ENCODE results near the gene TENM4.
"Not testable (repeated sequence)": the region's sequence is repeated elsewhere in the genome, so short reads cannot be mapped to it uniquely, and the experiment has no call there.

The TENM4 gene

DNA sequence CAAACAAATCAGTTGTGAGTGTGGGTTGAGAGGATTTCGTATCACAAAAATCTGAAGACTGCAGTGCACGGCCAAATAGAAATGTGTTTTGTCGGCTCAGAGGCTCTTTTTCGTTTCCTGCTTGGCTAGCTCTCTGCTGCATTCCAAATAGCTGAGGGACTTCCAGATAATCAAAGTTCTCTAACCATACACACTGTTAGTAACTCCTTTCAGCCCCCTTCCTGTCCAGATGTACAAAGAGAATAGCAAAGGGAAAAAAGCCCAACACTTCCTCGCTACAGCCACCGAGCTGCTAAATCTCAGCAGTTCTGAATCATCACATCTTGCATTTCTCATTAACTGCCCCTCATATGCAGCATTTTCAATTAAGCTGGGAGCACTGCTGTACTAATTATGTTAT is 203.1 kb downstream of the TENM4 start:
- DNase-seq (ENCODE audit: low read depth): peak; percentile 82
- H3K4me3 ChIP-seq (ENCODE audit: low read depth, low read length): no peak overlapping the region

DNA sequence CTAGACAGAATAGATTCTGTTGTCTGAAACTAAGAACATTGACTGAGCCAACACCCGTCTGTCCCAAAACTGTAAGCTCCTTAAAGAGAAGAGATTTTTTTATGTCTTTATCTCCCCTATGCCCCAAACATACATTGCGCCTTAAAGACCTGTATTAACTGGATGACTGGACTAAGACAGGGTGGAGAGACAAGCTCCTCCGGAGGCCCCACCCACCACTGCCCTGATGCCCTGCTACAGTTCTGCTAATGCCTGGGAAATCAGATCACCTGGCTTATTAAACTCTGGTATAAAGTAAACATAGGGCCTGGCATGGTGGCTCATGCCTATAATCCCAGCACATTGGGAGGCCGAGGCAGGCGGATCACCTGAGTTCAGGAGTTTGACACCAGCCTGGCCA is 203.7 kb downstream of the TENM4 start:
- H3K4me3 ChIP-seq (ENCODE audit: low read depth, low read length): no peak overlapping the region
- no peak for DNase-seq (ENCODE audit: low read depth)

DNA sequence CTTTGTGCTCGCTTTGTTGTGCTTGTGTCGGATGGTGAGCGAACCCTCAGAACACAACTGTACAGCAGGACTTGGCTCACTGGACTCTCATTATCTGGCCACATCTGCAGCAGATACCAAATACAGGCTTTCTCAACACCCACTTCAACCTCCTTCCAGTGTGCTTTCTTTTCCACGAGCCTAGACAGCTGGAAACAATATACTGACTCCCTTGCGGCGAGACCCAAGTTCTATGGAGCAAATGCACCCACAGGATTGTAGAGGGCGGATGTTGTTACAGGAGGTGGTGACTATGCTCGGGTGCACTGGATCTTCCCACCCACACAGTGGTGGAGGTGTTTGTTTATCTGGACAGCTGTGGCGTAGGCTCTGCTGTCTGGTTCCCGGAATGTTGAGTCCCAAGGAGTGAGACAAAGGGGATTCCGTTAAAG is 204.3 kb downstream of the TENM4 start:
- DNase-seq (ENCODE audit: low read depth): peak; percentile 97
- no peak overlapping the region for H3K4me3 ChIP-seq (ENCODE audit: low read depth, low read length)

DNA sequence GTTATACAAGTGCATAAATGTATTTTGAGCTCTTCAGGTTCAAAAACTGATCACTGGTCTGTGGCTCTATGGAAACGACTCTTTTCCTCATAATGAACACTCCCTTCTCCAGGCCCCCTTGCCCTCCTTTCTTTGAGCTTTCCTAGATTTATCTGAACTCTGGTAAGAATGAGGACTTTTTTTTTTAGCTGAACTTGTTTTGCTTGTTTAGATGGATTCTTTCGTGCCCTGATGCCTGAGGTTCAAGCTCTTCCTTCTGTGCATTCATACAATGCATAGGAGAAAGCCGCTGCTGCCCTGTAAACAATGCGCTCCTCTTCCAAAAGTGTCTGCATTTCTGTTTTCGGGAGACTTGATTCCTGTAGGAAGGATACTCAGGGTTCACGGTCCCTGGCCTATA is 205.1 kb downstream of the TENM4 start:
- no peak overlapping the region for H3K4me3 ChIP-seq (ENCODE audit: low read depth, low read length)
- no peak for DNase-seq (ENCODE audit: low read depth)

DNA sequence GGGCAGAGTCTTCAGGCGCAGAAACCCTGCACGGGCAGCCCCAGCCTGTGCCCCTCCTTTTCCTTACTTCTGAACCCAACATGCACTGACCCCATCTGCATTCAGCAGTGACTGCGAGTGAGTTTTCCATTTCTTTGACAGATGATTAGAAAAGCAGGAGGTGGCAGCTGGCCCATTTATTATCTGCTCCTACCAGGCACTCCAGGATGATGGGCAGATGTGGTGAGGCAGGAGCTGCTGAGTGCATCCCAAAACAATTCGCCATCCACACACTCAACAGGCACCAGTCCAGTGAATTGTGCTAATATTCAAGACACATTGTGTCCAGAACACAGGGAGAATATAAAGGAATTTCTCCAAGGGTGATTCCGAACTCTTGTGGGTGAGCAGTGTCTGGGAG is 208.5 kb downstream of the TENM4 start:
- H3K4me3 ChIP-seq (ENCODE audit: low read depth, low read length): no peak overlapping the region
- DNase-seq (ENCODE audit: low read depth): no peak

DNA sequence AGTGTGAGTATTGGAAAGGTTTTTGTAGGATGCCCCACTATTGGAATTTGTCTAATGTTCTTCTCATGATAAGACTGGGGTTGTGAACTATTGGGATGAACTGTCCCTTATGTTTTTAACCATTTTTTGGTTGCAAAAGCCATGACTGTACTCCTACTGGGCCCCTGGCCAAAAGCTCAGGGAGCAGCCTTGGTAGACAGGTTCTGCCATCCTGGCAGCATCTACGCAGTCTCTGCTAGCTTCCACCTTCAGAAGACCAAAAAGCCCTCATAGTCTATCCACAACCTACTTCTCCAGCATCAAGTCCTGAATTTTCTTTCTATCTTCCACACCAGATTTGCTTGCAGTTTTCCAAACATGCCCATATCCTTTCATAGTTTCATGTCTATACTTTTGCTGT is 211.8 kb downstream of the TENM4 start:
- no peak for DNase-seq (ENCODE audit: low read depth)
- no peak overlapping the region for H3K4me3 ChIP-seq (ENCODE audit: low read depth, low read length)

DNA sequence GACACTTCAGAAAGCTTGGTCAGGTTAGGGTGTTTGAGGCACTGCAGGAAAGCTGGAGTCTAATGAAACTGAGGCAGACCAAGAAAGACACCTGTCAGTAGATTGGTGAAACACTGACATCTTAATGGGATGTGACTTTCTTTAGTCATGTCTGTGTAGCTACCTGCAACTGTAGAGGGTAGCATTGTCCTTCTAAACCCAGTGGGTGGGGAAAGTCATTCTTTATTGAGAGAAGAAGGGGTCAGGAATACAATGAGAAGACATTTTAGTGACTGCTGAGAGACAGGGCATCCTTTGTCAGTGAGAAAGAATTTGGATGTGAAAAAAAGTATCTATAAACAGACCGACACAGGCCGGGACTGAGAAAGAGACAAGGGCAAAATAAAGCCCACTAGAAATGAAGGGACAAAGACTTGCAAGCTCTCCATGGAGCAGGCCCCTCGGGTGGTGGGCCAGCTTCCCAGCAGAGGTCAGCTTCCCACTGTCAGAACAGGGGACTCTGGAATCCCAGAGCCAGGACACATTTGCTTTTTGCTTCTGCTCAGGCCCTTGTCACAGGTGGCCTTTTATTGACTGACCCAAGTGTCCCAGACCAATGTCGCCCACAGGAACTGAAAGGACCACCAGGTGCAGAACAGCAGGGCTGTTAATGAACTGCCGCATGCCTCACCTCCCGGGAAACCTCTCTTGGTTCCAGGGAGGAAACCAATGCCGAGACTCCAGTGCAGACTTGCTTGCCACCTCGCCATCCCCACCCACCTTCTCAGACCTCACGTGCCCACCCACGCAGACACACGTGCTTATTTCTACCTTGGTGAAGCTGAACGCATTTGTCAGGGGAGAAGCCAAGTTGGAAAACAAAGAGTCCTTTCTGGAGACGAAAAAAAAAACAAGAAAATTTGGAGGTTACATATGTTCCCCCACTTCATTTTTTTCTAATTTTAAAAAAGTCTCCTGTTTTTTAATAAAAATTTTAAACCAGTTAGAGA is 212.8 kb downstream of the TENM4 start:
- no peak overlapping the region for H3K4me3 ChIP-seq (ENCODE audit: low read depth, low read length)
- no peak for DNase-seq (ENCODE audit: low read depth)

DNA sequence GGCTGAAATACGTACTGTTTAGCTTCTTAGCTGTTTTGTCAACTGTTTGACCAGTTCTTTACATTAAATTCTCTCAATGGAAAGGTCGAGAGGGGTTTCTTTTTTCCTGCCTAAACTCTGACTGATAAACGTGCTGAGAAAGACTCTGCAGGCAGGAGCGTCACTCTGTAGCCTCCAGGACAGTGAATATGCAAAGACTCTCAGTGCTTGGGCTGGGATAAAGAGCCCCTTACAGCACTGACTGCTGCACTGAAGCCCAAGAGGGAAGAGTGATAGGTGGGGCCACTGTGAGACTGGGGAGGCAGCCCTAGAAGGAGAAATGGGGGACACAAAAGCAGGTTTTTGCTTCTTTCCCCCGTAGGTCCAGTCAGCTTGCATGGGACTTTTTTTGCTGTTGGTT is 213.5 kb downstream of the TENM4 start:
- DNase-seq (ENCODE audit: low read depth): no peak
- H3K4me3 ChIP-seq (ENCODE audit: low read depth, low read length): no peak overlapping the region

DNA sequence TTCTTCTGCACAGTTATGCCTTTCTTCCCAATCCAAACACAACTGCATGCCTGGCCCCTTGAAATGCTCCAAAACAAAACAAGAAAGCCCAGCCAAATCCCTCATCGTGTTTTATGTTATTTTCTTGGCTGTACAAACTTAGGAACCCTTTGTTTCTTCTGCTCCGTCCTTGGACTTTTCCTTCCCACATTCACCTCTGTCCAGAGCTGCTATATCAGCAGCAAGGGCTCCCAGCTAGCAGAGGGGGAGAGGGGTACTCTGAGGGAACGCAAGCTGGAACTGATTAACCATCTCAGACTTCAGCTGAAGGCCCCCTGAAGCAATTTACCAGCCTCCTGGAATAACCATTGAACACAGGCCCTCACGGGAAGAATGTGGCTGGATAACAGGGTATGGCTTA is 214.7 kb downstream of the TENM4 start:
- no peak overlapping the region for H3K4me3 ChIP-seq (ENCODE audit: low read depth, low read length)
- no peak for DNase-seq (ENCODE audit: low read depth)

DNA sequence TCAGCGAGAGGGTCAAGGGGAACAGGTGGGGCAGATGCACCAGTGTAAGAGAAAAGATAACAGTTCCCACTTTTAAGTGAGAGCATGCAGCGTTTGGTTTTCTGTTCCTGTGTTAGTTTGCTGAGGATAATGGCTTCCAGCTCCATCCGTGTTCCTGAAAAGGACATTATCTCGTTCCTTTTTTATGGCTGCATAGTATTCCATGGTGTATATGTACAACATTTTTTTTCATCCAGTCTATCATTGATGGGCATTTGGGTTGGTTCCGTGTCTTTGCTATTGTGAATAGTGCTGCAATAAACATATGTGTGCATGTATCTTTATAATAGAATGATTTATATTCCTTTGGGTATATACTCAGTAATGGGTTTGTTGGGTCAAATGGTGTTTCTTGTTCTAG is 218.7 kb downstream of the TENM4 start:
- not testable (repeated sequence) for DNase-seq (ENCODE audit: low read depth); H3K4me3 ChIP-seq (ENCODE audit: low read depth, low read length)

DNA sequence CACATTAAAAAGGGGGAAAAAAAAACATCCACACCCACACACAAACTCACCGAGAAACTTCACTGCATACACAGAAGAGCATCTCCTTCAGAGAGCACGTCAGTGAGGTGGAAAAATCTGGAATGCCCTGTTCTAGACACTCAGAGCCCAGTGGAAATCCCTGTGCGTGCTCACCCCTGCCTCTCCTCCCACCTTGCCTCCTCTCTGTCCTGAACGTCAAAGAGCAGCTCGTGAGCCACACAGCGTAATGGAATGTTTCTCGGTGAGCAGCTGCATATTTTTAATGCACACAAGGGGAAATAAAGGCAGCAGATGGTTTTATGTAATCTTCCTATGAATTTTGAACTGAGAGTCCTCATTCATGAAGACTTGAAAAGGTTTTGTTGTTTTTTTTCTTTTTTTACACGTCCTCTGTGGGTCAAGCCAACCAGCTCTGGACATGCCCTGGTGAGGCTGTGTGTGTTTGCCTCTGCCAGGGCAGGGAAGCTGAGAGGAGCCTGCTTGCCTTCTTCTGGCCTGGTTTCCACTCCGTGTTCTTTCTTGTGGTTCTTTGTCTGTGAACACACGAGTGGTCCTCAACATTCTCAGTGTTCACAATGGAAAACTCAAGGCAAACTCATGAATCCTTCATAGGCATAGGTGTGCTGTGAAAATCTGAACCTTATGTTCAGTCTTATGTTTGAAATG is 219.2 kb downstream of the TENM4 start:
- DNase-seq (ENCODE audit: low read depth): no peak
- no peak overlapping the region for H3K4me3 ChIP-seq (ENCODE audit: low read depth, low read length)

DNA sequence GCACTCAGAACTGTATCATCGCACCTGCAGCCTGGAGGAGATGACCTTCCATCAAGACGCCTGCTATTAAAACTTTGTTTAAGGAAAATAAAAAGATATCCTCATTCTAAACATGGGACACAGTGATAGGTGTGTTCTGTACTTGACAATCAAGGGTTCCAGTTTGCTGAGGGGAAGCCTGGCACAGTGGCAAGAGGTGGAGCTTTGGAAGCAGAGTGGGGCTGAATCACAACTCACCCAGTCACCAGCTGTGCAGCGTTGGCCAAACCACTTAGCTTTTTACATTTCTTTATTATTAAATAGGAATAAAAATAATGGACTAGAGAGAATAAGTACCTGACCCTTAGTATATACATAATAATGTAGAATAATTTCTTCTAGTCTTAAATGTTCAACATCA is 220.7 kb downstream of the TENM4 start:
- no peak overlapping the region for H3K4me3 ChIP-seq (ENCODE audit: low read depth, low read length)

DNA sequence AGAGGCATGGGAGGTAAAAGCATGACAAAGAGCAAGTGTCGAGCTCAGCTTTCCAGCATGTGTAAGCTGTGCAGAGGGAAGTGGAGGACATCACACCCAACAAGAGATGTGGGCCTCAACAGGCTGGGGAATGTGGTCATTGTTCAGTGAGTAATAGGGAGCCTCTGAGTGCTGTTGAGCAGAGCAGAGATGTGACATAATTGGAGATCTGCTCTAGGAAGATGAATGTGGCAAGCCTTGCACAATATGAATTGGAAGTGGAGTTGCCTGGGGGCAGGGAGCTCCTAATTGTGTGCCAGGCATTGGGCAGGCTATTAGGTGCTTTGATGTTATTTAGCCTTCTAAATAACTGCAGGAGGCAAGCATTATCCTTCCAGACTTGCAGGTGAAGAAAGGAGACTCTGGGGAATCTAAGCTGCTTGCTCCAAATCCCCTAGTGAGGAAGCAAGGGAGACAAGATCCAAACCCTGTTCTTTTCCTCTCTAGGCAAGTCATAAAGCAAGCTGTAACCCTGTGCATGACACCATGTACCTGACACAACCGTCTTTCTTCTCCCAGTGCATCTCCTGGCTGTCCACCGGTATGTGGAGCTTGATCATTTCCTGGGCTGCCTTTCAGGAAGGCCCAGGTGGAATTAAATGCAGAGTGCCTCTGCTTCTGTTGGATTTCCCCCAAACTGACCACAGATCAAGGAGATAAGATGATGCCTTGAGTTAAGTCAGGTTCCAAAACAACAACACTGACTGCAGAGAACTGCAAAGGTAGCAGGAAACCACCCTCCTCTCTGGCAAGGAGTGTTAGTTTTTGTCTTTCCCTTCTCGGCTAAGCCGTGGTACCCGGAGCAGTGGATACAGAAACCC is 221.4 kb downstream of the TENM4 start:
- no peak overlapping the region for H3K4me3 ChIP-seq (ENCODE audit: low read depth, low read length)
- no peak for DNase-seq (ENCODE audit: low read depth)

More for the DNA sequence above, 220.7 kb downstream of the TENM4 start:
- DNase-seq (ENCODE audit: low read depth): no peak

DNA sequence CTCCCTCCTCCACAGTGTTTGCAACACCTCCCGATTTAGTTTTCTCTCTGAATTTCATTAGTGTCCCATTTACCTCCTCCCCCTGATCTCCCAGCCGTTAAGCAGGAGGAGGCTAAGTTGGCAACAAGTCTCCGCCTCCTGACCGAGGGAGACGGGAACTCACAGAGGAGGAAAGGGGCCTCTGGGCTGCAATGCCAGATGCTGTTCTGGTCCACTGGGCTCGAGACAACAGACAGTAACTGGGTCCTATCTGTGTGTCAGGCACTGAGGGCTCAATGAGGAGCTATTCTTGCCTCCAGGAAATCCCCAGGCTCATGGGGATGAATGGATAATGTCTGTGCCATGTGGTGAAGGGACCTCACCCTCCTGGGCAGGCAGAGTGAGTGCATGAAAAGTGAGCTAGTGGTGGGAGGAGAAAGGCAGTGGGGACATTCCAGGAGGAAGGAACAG is 228.1 kb downstream of the TENM4 start:
- DNase-seq (ENCODE audit: low read depth): no peak
- H3K4me3 ChIP-seq (ENCODE audit: low read depth, low read length): no peak overlapping the region

DNA sequence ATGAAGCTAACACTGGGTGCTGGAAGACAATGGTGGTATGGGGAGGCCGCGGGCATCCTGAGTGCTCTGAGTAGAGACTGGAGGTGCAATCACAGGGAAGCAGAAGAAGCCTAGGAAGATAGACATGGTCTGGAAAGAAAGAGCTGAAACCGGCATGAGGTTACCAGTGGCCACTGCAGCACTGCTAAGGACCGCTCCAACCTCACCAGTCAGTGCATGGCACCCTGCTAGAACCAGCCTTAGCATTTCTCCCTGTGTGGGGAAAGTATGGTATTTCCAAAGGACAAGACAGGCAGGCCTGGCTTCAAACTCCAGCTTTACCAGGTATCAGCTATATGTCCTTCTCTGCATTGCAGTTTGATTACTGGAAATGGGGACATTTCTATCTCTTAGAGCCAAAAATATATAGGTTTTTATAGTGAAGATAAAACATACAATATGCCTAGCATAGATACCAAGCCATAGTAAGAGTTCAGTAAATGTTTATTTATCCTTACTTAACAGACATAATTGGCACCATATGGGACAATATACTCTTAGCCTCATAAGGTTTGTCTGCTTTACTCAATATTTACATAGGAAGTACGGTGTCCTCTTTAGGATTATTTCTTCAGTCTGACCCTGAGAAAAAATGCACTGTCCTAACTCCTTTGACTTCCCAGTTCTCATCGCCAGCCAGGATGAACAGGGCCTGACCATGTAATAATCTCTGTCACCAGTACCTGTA is 231.1 kb downstream of the TENM4 start:
- no peak overlapping the region for H3K4me3 ChIP-seq (ENCODE audit: low read depth, low read length)
- no peak for DNase-seq (ENCODE audit: low read depth)

DNA sequence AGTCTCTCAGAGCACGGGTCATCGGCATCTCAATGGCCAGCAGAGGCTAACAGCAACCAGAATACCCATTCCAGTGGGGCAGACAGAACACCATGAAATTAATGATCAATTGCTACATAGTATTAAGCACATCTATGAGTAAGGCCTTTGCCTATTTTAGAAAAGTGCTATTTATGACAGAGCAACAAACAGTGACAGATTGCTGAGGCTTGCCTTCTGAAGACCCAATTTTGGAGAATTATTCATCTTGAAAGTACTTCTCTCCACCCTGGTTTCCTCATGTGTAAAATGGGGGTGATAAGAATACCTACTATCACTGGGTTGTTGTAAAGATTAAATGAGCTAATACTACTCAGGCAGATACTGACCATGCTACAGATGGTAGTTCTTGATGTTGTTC is 232.7 kb downstream of the TENM4 start:
- H3K4me3 ChIP-seq (ENCODE audit: low read depth, low read length): no peak overlapping the region
- DNase-seq (ENCODE audit: low read depth): no peak

DNA sequence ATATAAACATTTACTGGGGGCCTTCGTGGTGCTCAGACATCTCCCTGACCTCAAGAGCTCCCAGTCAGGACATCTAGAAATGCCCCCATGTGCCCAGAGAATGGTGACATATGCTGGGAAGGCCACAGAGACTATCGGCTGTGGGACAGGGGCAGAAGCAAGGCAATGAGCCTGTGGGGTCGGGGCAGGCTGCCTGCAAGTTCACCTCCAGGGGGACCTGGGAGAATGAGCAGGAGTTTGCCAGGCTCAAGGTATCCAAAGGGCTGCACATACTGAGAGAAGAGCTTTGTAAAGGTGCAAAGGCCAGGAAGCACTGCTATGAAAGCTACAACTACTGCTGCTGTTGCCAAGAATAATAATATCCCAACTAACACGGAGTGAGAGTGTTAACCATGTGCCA is 233.9 kb downstream of the TENM4 start:
- no peak for DNase-seq (ENCODE audit: low read depth)
- H3K4me3 ChIP-seq (ENCODE audit: low read depth, low read length): no peak overlapping the region

DNA sequence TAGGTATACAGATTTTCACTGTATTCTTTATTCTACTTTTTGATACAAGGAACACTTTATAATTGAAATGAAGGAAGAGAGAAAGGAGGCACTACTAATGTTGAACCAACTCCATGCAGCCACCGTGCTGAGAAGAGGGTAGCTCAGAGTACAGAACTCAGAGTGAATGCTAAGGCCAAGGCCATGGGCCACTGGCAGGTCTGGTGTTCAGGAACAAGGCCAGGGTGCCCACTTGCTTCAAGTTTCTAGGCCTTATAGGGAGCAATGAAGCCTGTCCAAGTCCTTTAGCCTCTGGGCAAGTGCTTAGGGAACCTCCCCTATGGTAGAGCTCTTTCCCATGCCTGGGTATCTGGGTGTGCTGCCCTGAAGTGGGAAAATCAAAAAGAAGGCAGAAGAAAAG is 235.0 kb downstream of the TENM4 start:
- H3K4me3 ChIP-seq (ENCODE audit: low read depth, low read length): no peak overlapping the region
- DNase-seq (ENCODE audit: low read depth): no peak

DNA sequence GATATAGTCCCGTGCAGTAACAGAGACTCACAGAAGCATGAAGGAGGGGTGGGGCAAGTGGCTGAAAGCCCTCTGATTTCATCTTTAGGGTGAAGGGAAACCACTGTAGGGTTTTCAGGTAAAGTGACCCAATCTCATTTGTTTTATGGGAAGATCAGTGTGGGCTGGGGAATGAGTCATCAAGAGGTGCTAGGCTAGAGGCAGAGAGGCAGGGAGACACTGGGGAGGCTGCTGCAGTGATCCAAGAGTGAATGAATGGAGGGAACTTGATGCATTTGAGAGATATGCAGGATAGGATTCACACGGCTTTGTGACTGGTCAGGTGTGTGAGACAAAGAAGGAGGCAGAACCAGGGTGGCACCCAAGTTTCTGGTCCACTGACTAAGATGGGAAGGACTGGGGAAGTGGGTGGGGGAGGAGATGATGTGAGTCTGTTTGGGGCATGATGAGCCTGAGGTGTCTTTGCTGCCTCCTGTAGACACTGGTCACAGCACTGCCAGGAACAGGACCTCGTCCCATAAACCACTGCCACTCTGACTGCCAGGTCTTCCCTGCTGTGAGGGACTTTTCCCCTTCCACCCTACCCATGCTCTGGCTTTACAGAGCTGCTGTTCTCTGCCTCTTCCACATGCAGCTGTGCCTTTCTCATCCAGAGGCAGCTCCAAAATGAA is 239.0 kb downstream of the TENM4 start:
- no peak for DNase-seq (ENCODE audit: low read depth)
- H3K4me3 ChIP-seq (ENCODE audit: low read depth, low read length): no peak overlapping the region
